Loucy (cell line): ENCODE results near the gene PRRT3.

Experiments used
- H2AFZ ChIP-seq: fragments of 200-600 bp; sonication (generic); 2 replicates; pipeline ENCODE4 v1.6.0; 2016; ENCODE audit warnings: antibody characterized with exemption, mild to moderate bottlenecking, low read length, moderate library complexity
- H3F3A ChIP-seq: fragments of 200-600 bp; 2 replicates; pipeline ENCODE4 v1.6.0; 2016; ENCODE audit warnings: antibody characterized with exemption, low read depth, mild to moderate bottlenecking
- H3K27me3 ChIP-seq: fragments of 200-600 bp; sonication (generic); 2 replicates; pipeline ENCODE4 v1.6.1; 2014; ENCODE audit warnings: low read length, mild to moderate bottlenecking; ENCODE audit not compliant: insufficient read depth, poor library complexity, severe bottlenecking
- H3K36me3 ChIP-seq: fragments of 200-600 bp; sonication (generic); 2 replicates; pipeline ENCODE4 v1.6.1; 2016; ENCODE audit warnings: low read length; ENCODE audit not compliant: insufficient read depth
- H3K4me1 ChIP-seq: fragments of 200-600 bp; sonication (generic); 2 replicates; pipeline ENCODE4 v1.5.1; 2014; ENCODE audit warnings: low read length, mild to moderate bottlenecking; ENCODE audit not compliant: insufficient read depth, poor library complexity, severe bottlenecking
- H3K4me2 ChIP-seq: fragments of 200-600 bp; sonication (generic); 2 replicates; pipeline ENCODE4 v1.6.0; 2014; ENCODE audit warnings: antibody characterized with exemption, low read length, low read depth, mild to moderate bottlenecking; ENCODE audit not compliant: poor library complexity, severe bottlenecking
- H3K4me3 ChIP-seq: fragments of 200-600 bp; sonication (generic); 2 replicates; pipeline ENCODE4 v1.5.1; 2014; ENCODE audit warnings: low read length, mild to moderate bottlenecking, mixed read lengths; ENCODE audit not compliant: poor library complexity, severe bottlenecking
- H3K79me2 ChIP-seq: fragments of 200-600 bp; sonication (generic); 2 replicates; pipeline ENCODE4 v1.6.1; 2014; ENCODE audit warnings: low read length; ENCODE audit not compliant: insufficient read depth
- H3K9ac ChIP-seq: fragments of 200-600 bp; sonication (generic); 2 replicates; pipeline ENCODE4 v1.6.0; 2014; ENCODE audit warnings: mild to moderate bottlenecking, low read depth, low read length, moderate library complexity; ENCODE audit not compliant: poor library complexity, severe bottlenecking
- H3K9me2 ChIP-seq: fragments of 200-600 bp; sonication (generic); replicated peaks from 2 replicates; pipeline ENCODE4 v1.6.1; 2016; ENCODE audit warnings: low read depth, low read length, mixed read lengths
- H3K9me3 ChIP-seq: fragments of 200-600 bp; sonication (generic); 2 replicates; pipeline ENCODE4 v1.6.1; 2014; ENCODE audit warnings: mild to moderate bottlenecking, antibody characterized with exemption, low read length, low read depth; ENCODE audit not compliant: insufficient read depth
- H4K20me1 ChIP-seq: fragments of 200-600 bp; sonication (generic); 2 replicates; pipeline ENCODE4 v1.6.0; 2014; ENCODE audit warnings: antibody characterized with exemption, low read length, mild to moderate bottlenecking; ENCODE audit not compliant: insufficient read depth, poor library complexity, severe bottlenecking
- CTCF ChIP-seq: fragments of 200-600 bp; sonication (generic); conservative IDR thresholded peaks from 2 replicates; pipeline ENCODE4 v1.5.1; 2014; ENCODE audit warnings: mild to moderate bottlenecking, antibody characterized with exemption, low read length
- EZH2phosphoT487 ChIP-seq: fragments of 200-600 bp; IDR thresholded peaks from 2 replicates; pipeline ENCODE4 v1.6.1; 2018; ENCODE audit warnings: antibody characterized with exemption, mild to moderate bottlenecking, moderate library complexity, borderline replicate concordance

Gene PRRT3

GRCh38 chr3:9934235-9934621, 18.0 kb downstream of the PRRT3 start:
- TF ChIP-seq CTCF (peak; percentile 47), EZH2phosphoT487 (no peak)

GRCh38 chr3:9933561-9934234, 18.5 kb downstream of the PRRT3 start, which contains the start of gene CRELD1:
CRELD1 (plus strand) TSS chr3:9933834; CDS start chr3:9934439, 605 bp downstream.
- H3K9me3 ChIP-seq: no peaks in the 10 kb centered on the region
- peak within 1 kb of the TSS; percentile 98 for H3K4me2 ChIP-seq
- H3K9me2 ChIP-seq: no peaks in the 10 kb centered on the region
- peaks cover 32% of the 10 kb centered on the region for H3K79me2 ChIP-seq
- peaks cover 23% of the 10 kb centered on the region for H3K4me1 ChIP-seq
- no peaks in the 10 kb centered on the region for H3F3A ChIP-seq
- H3K9ac ChIP-seq: peak within 1 kb of the TSS; percentile 83
- no peaks in the 10 kb centered on the region for H3K27me3 ChIP-seq
- TF ChIP-seq CTCF (no peak), EZH2phosphoT487 (no peak)
- peaks cover 7% of the 10 kb centered on the region for H4K20me1 ChIP-seq
- H2AFZ ChIP-seq: peak within 1 kb of the TSS; percentile 89
- H3K4me3 ChIP-seq: peak within 1 kb of the TSS; percentile 81
- peaks cover 8% of the 10 kb centered on the region; the same call in 1 of the 2 replicates for H3K36me3 ChIP-seq

More at GRCh38 chr3:9934235-9934621, 18.0 kb downstream of the PRRT3 start:
- peak overlapping the region; percentile 98 for H3K4me2 ChIP-seq
- peak overlapping the region; percentile 83 for H3K9ac ChIP-seq
- H2AFZ ChIP-seq: peak overlapping the region; percentile 89
- peaks cover 7% of the 10 kb centered on the region for H4K20me1 ChIP-seq
- peaks cover 8% of the 10 kb centered on the region; the same call in 1 of the 2 replicates for H3K36me3 ChIP-seq
- H3K27me3 ChIP-seq: no peaks in the 10 kb centered on the region
- no peaks in the 10 kb centered on the region for H3F3A ChIP-seq
- H3K4me3 ChIP-seq: peak overlapping the region; percentile 81
- no peaks in the 10 kb centered on the region for H3K9me2 ChIP-seq
- H3K4me1 ChIP-seq: peaks cover 23% of the 10 kb centered on the region
- no peaks in the 10 kb centered on the region for H3K9me3 ChIP-seq
- peaks cover 32% of the 10 kb centered on the region for H3K79me2 ChIP-seq

- Histone ChIP-seq H3K9ac (peak overlapping the region; percentile 83), H3K27me3 (no peaks in the 10 kb centered on the region), H3K4me3 (peak overlapping the region; percentile 81), H3K9me2 (no peaks in the 10 kb centered on the region), H3K9me3 (no peaks in the 10 kb centered on the region), H3K4me2 (peak overlapping the region; percentile 98), H3F3A (no peaks in the 10 kb centered on the region), H3K4me1 (peaks cover 23% of the 10 kb centered on the region), H4K20me1 (peaks cover 7% of the 10 kb centered on the region), H2AFZ (peak overlapping the region; percentile 89), H3K36me3 (peaks cover 7% of the 10 kb centered on the region; the same call in 1 of the 2 replicates), H3K79me2 (peaks cover 30% of the 10 kb centered on the region)
- TF ChIP-seq EZH2phosphoT487 (no peak), CTCF (peak; percentile 75)
Observed at GRCh38 chr3:9932843-9933560, 19.2 kb downstream of the PRRT3 start.
